SKM-1 treated with dmso at 0.1 percent for 144 hours (cell line): ENCODE data around the gene GNMT.
A peak's percentile ranks its signal among the peaks of the same experiment; 100 is the strongest.
"Not testable (repeated sequence)": the region's sequence is repeated elsewhere in the genome, so short reads cannot be mapped to it uniquely, and the experiment has no call there.

Experiments used
- DNase-seq: peaks from one replicate; lab custom pipeline; 2025; ENCODE audit not compliant: unreplicated experiment; lab: John Stamatoyannopoulos, UW

The GNMT gene

DNA sequence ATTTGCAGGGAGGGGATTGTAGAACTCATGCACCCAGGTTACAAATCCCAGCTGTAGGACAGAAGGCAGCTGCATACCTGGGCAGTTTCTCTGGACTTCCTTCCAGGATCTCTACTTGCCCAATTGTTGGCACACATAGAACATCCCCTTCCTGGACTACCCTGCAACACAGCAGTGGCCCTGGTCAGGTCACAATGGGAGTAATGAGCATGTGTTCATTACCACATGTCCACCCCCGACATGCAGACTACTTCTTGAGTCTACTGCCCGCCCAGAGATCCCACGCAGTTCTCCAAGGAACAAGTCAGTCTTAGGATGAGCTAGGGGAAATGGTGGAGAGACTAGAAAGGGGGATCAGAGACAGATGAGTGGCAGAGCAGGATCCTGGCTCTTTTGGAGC is 13.4 kb downstream of the GNMT start:
- no peak for DNase-seq

DNA sequence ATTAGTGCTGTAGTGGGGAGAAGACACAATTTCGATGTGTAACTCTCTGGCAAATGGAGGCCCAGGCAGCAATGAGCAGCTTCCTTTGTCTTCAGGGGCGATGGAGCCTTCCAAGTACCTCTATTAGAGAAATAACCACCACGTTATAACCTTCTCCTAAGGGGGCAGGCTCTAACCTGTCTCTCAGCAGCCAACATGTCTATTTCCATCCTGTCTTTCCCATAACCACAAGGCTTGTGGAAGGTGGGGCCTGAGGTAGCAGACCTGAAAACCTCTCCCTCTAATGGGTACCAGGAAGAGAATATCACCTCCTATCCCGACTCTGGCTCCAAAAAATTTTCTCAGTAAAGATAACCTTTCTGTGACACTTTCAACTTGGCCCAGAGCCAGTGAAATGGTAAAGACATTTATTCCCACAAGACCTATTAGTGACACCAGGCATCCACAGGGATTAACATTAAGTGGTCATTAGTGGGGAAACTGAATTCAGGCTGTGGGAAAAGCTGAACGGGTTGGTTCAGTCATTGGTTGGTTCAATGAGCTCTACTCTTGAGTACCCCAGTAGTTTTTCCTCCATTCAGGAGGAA is 14.5 kb downstream of the GNMT start:
- DNase-seq, result no peak

DNA sequence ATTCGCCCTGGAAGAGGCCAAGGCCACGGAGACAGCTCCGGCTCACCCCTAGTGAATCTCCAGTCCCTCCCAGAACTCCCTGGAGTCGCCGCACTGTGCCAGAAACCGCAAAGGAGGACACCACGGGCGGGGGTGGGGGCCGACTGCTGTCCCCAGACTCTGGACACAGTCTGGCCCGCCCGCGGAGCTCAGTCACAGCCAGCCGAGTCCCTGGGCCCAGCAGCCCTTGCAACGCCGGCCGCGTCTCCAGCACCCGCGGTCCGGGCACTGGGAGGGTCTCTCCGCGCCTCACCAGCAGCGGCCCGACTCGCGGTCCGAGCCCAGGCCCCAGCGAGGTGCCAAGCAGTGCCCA is 17.9 kb downstream of the GNMT start:
- no peak for DNase-seq

DNA sequence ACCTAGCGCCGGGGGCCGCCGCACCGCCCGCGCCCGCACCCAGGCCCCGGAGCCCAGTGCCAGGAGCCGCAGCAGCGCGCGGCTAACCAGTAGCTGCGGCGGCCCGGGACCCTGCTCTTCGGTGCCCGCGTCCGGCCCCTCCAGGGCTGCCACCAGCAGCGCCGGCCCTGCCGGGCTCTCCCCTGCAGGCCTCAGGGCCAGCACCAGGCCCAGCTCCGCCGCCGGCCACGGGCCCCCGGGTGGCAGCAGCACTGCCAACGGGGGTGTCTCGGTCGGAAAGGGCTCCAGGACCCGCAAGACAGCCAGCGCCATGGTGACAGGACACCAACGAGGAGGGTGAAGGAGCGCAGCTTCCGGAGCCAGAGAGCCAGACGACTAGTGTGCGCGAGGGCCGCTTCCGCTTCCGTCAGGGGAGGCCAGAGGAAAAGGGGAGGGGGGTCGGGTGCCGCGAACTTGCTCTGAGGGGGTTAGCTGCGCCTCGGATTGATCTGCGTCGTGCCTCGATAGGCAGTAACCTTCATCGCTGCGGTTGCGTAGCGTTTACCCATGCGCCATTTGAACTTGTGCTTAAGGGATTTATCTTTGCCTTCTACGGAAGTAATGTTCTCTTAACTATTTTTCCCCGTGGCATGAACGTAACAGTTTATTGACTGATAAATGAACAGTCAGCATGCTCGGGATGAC is 18.4 kb downstream of the GNMT start, which contains the start of gene PEX6:
PEX6 (minus strand) TSS at position 343 of the 684 bp plus-strand sequence; CDS start at position 312, 31 bp downstream.
- peak; percentile 91 for DNase-seq

DNA sequence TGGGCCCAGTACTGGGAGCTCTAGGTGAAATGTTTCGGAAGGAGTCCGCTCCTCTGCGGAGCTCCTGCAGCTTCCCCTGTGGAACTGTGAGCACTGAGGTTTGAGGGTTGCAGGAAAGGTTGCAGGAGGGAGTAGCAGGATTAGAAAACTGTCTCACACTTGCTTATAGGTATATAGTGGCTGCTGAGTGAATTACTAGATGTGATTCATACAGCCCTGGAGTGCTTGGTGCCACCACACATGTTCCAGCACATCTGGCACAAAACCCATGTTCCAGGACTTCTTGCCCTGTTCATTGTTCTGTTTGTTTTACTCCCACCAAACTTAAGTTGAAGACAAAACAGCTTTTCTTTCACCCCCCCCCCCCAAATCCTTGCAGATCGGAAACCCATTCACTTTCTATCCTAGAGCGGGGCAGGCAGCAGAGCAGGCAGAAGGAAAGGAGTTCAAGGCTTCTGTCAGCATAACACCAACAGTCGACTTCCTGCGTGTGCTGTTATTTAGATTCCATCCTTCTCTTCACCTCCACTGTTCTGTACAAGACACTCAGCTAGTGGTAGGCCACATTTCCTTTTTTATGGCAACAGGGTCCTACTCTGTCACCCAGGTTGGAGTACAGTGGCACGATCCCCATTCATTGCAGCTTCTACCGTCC is 19.1 kb downstream of the GNMT start:
- no peak for DNase-seq

DNA sequence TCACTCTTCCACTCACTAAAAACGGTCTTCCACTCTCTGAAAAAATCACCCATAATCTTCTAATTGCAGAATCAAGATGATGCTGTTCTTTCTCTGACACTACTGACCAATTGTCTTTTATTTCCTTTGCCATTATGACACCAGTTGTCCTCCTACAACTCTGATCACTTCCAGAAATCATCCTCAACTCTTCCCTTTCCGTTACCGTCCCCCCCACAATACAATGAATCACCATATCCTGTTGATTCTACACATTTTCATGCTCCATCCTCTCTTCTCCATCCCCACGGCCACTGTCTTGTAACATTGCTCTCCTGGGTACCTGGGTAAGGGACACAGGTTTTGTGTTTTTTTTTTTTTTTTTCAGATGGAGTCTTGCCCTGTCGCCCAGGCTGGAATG is 21.3 kb downstream of the GNMT start:
- no peak for DNase-seq

DNA sequence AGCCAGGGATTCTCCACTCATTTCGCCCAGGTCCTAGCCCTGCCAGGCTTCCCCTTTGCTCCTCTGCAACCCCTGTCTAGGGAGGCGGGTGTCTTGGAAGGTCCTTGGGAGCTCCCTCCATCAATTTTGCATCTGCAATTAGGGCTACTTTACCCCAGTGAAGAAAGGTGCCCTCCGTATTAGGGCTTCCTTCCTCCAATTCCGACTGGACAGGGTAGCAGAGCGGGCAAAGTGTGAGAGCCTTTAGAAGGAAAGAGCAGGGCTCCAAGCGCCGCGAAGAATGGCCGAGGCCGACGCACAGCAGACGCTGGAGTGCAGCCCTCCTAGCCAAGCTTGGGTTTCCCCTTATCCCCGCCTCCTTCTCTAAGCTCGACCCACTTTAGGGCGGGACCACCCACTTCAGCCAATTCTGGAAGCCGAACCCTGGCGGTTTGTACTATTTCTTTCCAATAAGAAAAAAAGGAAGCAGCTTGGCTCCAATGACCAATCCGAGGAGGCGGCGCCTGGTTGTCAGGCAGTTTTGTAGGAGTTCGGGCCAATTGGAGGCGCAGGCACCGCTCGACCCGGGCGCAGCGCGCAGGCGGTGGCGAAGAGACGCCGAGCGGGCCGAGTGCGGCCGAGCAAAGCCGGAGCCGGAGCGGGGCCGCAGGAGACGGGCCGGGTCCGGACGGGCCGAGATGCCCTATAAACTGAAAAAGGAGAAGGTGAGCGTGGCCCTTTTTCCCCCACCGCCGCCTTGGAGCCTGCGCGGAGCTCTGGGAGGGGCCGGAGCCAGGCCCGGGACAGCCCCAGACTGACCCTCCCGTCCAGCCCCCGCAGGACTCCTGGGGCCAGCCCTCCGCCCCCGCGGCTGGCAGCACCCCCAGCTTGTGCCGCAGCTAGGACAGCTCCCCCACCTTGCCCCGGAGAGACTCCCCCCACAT is 23.7 kb downstream of the GNMT start, which contains the start of gene PPP2R5D:
PPP2R5D (plus strand) TSS at position 570 of the 923 bp plus-strand sequence; CDS start at position 678, 108 bp downstream.
- peak; percentile 100 for DNase-seq

DNA sequence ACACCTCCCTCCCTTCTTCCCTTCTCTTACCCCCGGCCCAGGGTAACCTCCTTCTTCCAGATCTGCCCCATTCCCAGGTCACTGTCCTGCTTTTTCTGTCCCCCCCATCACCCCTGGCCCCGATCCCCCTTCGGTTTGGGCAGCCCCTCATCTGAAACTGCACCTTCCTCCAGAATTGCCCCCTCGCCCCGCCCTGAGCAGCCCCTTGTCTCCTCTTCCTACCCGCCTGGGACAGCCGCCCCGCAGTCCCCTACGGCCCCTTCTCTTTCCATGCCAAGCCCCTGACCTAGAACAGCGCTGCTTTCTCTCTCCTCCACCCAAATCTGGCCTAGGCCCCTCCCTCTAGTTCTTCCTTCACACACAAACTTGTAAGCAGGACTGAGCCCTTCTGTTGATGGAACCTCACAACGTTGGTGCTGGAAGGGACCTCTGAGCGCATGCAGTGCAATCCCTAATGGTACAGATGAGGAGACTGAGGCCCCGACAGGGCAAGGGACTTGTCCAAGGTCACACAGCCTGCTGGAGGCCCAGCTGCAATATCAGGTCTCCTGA is 24.4 kb downstream of the GNMT start:
- no peak for DNase-seq

DNA sequence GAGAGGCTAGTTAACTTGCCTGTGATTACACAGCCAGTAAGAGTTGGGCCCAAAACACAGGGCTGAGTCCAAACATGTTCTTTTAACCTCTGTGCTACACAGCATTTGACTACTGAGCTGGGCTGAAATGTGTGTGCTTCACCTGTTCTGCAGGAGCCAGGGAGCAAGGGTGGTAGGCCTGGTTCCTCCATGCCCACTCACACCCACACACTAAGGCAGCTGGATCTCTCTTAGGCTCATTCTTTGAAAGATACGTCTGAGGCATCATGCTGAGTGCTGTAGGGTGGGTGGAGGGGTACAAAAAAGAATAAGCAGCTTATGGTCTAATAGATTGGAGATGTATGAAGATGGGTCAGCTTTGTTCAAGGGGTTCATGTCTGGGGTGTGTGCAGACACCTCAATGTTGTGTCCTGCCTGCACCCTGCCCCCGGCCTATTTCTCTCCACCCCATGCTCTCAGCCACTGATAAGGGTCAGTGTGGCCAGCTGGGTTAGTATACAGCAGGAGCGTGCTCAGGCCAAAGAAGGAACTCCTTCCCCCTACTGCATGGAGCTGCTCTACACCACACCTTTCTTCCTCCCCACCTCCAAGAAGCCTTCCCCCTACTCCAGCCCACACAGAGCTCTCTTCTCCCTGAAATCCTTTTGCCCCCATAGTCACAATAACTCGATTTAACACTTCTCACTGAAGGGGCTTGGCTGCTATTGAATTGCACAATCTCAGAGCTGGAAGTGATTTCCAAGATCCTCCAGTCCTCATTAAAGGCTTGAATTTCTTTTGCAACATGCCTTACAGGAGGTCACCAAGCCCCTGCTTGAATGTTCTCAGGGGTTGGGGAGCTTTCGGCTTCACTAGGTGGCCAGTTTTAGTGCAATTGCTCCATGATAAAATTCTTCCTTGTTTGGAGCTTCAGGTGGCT is 27.2 kb downstream of the GNMT start:
- DNase-seq, result no peak

DNA sequence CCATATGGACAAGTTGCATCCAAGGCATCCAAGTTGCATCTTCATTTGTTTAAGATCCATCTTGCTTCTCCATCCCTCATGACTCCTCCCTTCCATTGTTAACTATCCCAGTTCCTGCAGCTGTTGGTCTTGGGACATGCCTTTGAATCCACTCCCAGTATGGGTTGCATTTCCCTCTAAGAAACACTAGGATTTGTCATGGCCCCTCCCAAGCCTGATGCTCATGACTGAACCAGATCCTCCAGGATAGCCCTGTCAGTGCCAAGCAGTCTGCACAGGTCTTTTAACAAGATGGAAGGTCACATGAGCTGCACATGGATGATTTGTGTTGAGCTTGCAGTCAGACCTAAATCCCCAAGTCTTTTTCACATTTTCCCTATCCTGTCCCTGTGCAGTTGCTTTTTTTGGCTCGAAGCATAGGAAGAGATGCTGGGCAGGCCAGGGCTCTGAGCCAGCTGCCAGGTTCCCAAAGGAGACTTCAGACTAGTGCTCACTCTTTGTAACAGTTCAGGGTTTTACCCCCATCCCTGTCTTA is 28.0 kb downstream of the GNMT start:
- DNase-seq, result no peak

DNA sequence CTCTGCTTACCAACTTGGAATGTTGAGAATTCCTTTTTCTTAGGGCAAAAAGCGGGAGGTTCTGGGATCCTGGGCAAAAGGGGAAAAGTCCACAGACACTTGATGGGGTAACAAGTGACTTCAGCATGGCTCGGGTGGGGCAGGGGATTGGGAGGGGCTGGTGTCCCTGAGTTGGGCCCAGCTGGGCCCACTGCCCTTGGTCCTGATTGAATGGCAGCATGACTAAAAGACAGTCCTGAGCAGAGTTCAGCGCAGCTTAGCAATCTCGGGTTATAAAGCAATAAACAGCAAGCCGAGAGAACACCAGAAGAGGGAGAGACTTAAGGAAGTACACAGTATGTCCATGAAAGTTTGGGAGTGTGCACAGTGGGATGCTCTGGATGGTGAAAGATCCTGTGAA is 29.4 kb downstream of the GNMT start:
- no peak for DNase-seq

DNA sequence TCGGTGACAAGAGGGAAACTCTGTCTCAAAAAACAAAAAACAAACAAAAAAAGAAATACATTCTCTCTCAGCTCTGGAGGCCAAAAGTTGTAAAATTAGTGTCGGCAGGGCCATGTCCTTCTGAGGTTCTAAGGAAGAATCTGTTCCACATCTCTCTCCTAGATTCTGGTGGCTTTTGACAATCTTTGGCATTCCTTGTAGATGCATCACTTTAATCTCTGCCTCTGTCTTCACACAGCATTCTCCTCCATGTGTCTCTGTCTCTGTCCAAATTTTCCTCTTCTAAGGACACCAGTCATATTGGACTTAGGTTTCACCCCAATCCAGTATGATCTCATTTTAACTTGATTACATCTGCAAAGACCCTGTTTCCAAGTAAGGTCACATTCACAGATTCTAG is 32.9 kb downstream of the GNMT start:
- DNase-seq, result no peak

DNA sequence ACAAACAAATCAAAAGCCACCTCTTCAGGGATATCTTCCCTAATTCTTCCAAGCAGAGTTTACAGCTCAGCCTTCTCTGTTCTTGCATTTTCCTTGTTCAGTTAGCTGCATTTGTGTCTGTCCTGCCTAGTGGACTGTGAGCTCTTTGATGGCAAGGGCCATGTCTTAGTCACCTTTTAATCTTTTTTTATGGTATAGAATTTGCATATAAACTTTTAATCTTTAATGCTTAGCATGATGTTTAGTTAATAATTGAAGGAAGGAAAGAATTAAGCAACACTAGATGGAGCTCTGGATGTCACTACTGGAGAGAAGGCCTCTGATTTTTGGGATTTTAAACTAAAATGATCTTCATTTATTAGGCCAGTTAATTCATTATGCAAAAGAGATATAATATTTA is 36.0 kb downstream of the GNMT start:
- DNase-seq, result no peak

DNA sequence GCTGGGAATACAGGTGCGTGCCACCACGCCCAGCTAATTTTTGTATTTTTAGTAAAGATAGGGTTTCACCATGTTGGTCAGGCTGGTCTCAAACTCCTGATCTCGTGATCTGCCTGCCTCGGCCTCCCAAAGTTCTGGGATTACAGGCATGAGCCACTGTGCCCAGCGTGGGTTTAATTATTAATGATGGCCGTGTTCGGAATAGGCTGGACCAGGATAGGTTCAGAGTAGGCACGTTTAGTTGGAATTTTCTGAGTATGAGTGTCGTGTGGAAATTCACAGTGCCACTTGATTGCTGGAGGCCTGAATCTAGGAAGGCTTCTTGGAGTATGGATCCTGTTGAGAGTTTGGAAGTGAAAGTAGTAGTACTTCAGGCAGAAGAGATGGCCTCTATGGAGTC is 37.7 kb downstream of the GNMT start:
- DNase-seq, result not testable (repeated sequence)

DNA sequence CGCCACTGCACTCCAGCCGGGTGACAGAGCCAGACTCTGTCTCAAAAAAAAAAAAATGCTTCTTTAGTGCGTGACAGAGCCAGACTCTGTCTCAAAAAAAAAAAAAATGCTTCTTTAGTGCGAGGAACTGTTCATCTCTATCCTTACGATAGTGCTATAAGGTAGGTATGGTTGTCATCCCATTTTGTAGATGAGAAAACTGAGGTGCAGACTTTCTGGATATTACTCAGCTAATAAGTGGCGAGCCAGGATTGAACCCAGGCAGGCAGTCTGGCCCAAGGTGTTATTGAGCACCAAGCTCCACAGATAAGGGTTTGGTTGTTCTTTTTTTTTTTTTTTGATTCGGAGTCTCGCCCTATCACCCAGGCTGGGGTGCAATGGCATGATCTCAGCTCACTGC is 41.3 kb downstream of the GNMT start:
- no peak for DNase-seq

DNA sequence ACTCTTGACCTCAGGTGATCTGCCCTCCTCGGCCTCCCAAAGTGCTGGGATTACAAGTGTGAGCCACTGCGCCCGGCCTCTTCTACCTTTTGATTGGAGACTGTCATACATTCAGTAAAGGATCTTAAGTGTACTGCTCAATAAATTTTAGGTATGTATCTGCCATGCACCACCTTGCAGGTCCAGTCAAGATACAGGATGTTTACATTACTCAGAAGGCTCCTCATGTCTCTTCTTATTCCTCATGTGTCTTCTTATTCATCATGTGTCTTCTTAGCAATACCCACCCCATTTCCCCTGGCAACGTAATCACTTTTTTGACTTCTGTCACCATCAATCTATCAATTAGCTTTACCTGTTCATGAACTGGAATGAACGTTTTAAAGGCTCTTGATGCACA is 45.3 kb downstream of the GNMT start:
- DNase-seq, result no peak

DNA sequence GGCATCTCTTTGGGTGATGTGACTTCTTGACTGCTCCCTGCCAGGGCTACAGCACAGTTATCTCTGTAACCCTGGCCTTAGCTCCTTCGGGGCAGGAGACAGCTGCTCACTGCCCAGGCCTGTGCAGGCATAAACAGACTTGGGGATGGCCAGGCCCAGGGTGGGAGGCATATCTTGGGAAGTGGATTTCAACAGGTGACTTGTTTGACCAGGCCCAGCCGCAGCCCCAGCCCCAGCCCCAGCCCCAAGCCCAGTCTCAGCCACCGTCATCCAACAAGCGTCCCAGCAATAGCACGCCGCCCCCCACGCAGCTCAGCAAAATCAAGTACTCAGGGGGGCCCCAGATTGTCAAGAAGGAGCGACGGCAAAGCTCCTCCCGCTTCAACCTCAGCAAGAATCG is 45.7 kb downstream of the GNMT start:
- DNase-seq, result no peak

DNA sequence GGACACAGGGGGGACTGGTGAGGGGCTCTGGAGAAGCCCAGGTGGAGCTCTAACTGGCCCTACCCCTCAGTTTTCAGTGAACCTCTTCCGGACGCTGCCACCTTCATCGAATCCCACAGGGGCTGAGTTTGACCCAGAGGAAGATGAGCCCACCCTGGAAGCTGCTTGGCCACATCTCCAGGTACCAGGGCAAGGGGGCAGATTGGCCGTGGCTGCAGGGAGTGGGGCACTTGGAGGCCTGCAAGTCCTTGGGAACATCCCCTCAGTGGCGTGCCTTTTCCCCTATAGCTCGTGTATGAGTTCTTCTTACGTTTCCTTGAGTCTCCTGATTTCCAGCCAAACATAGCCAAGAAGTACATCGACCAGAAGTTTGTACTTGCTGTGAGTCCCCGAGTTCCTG is 46.6 kb downstream of the GNMT start:
- no peak for DNase-seq

DNA sequence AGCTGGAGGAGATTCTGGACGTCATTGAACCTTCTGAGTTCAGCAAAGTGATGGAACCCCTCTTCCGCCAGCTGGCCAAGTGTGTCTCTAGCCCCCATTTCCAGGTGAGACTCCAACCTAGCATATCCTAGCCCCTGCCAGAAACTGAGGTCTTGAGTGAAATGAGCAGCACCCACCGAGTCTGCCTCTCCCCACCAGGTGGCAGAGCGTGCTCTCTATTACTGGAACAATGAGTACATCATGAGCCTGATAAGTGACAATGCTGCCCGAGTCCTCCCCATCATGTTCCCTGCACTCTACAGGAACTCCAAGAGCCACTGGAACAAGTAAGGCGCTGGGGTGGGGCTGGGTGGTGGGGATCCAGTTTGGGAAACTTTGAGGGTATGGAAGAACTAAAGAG is 48.6 kb downstream of the GNMT start:
- peak; percentile 3 for DNase-seq

DNA sequence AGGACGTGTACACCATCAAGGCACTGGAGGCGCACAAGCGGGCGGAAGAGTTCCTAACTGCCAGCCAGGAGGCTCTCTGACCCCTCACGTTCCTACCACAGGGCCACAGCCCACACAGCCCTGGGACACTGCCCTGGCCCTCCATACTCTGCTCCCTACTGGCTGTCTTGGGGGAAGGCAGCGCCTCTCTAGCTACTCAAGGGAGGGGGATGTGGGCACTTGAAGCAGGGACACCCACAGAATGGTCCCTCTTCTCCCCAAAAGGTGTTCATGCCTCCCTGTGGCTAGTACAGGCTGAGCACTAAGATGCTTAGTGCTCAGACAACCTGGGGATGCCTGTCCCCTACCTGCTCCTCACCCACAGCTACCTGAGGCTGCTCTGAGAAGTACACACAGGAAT is 50.7 kb downstream of the GNMT start:
- no peak for DNase-seq
